Mucosa of gallbladder (tissue), 1 donor: ENCODE measurements around the gene IFIT5. TPM values are rescaled to one million over a fixed set of nuclear protein-coding genes. Genes with fewer than 3 reads are reported as not detected.
"Not testable (repeated sequence)": the region's sequence is repeated elsewhere in the genome, so short reads cannot be mapped to it uniquely, and the experiment has no call there.

Experiments used
- DNase-seq: peaks from one replicate; pipeline ENCODE4 v3.0.0-alpha.2; 2020; ENCODE audit warnings: low spot score
- total RNA-seq: library from RNA; stranded (reverse); gene quantifications from one replicate; pipeline ENCODE4 v1.2.1, GENCODE V29; 2021
- donor health status: DM: no; HTN: no; CAD: no.

IFIT5 gene
- total RNA-seq, 1 donor from 2014 or later: 14.7 TPM

- DNase-seq: no peak
Measured at GRCh38 chr10:89393898-89394297, 20.5 kb upstream of the IFIT5 start.

DNA sequence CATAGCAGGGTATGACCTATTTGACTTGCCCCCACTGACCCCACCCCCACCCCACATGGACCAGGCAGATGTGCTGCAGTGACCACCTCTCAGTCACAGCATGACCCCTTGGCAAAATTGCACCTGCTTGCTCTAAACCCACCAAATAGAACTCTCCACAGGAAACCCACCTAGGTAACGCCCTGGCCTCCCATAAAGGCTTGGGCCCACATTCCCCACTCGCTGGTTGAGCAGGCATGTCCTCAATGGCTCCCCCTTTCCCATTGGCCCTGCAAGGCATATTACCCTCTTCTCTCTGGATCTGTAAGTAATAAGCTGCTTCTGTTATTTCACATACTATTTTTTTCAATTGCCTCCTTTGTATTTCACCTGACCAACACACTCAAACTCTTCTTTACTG lies 19.2 kb upstream of the IFIT5 start:
- no peak for DNase-seq

DNA sequence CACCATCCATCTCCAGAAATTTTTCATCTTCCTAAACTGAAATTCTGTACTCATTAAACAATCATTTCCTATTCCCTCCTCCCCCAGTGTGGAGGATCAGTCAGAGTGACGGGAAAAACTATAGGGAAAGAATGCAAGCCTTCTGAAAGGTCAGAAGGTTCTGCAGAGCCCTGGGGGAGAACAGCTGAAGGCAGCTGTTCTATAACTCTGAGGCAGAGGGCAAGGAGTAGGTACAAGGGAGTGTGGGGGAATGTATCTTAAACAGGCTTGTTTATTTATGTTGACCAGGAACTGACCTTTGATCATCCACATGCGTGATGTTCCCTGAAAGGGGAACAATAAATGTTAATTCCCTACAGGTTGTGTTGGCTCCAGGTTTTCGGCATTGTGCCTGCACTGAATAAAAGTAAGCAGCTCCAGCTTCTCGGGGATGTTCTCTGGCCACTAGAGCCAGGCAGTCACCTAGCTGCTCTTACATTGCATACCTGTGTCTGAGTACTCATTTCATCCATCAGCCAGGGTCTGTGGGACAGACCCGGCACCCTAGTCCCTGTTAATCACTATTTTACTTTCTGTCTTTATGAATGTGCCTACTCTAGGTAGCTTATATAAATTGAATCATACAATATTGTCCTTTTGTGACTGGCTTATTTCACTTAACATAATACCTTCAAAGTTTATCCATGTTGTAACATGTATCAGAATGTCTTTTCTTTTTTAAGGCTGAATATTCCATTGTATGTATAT lies 16.2 kb upstream of the IFIT5 start:
- DNase-seq: no peak

DNA sequence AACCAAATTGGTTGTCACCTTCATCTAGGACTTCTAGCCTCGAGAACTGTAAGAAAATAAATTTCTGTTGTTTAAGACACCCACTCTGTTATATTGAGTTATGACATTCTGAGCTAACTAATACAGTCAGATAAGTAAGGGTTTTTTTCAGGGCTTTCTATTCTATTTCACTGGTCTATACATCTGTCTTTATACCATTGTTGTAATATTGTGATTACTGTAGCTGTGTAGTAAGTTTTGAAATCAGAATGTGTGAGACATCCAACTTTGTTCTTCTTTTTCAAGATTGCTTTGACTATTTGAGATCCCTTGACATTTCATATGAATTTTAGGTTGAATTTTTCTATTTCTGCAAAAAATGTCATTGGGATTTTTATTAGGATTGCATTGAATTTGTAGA lies 14.4 kb upstream of the IFIT5 start:
- DNase-seq: no peak

GRCh38 chr10:89403043-89403442 lies 11.3 kb upstream of the IFIT5 start:
- no peak for DNase-seq

- peak; percentile 40 for DNase-seq
Measured at GRCh38 chr10:89404104-89405047, 10.0 kb upstream of the IFIT5 start.

GRCh38 chr10:89406178-89406577 lies 8.2 kb upstream of the IFIT5 start:
- DNase-seq: not testable (repeated sequence)

GRCh38 chr10:89407792-89408191 lies 6.6 kb upstream of the IFIT5 start:
- not testable (repeated sequence) for DNase-seq

GRCh38 chr10:89409282-89409681 lies 5.1 kb upstream of the IFIT5 start:
- not testable (repeated sequence) for DNase-seq

GRCh38 chr10:89410551-89410950 lies 3.8 kb upstream of the IFIT5 start:
- DNase-seq: not testable (repeated sequence)

DNA sequence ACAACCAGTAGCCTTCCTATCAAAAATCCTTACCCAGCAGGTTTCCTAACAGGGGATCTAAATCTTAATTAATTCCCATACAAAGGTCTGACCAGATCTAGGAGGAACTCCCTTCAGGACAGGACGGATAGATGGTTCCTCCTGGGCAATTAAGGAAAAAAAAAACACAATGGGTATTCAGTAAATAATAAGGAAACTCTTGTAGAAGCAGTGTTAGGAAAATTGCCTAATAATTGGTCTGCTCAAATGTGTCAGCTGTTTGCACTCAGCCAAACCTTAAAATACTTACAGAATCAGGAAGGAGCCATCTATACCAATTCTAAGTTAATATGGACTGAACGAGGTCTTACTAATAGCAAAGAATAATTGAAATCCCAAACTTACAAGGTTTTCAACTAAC lies 3.2 kb upstream of the IFIT5 start:
- DNase-seq: not testable (repeated sequence)

DNA sequence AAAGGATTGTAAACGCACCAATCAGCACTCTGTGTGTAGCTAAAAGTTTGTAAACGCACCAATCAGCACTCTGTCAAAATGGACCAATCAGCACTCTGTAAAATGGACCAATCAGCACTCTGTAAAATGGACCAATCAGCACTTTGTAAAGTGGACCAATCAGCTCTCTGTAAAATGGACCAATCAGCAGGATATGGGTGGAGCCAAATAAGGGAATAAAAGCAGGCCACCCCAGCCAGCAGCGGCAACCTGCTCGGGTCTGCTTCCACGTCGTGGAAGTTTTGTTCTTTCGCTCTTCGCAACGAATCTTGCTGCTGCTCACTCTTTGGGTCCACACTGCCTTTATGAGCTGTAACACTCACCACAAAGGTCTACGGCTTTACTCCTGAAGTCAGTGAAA lies 2.1 kb upstream of the IFIT5 start:
- not testable (repeated sequence) for DNase-seq

DNA sequence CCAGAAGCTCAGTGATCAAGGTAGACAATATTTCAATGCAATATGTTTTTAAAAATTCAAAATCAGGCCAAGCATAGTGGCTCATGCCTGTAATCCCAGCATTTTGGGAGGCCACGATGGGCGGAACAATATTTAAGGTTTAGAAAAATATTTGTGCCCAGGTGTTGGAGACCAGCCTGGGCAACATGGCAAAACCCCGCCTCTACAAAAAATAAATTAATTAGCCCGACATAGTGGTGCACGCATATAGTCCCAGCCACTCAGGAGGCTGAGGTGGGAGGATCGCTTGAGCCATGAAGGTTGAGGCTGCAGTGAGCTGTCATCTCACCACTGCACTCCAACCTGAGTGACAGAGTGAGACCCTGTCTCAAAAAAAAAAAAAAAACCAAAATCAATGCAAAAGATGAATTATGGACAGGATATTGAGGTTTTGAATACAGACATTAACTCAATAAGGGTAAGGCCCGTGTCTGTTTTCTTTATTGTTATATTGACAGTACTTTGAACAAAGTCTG lies 913 bp upstream of the IFIT5 start:
- no peak for DNase-seq

DNA sequence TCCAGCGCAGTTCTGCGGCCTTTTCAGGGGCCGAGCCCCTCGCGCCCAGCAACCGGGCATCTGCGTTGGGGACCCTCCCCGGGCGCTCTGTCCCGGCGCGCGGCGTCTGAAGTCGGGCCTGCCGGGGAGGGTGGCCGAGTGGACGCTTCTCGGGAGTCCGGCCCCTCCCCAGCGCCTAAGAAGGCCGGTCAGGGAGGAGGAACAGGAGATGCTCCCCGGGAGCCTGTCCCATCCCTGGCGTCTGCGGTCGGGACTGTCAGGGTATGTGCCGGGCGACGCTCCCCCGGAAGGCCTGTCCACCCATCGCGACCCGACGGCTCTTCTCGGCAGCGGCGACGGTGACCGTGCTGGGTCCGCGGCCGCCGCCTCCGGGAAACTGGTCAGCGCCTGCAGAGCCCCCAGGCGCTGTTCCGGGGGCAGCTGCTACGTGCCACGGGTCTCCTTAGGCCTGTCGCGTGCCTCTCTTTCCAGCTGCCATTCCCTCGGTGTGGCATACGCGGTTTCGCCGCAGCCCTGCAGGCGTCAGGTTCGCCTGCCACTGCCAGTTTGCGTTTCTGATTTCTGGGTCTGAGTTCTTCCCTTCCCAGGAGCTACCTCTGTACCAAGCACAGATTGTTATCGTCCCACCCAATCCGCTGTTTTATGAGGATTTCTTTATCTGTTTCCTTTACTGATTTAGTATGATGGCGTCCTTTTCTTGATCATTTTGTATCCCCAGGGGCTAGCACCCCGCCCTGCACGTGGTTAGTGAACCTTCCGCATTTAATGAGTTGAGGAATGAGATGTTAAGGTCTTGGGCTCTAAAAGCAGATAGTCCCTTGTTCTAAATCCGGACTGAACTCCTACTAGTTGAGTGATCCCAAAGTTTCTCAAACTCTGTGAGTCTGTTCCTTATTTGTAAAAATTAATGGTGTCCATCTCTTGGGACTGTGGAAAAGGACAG lies 782 bp downstream of the IFIT5 start:
- peak; percentile 29 for DNase-seq

DNA sequence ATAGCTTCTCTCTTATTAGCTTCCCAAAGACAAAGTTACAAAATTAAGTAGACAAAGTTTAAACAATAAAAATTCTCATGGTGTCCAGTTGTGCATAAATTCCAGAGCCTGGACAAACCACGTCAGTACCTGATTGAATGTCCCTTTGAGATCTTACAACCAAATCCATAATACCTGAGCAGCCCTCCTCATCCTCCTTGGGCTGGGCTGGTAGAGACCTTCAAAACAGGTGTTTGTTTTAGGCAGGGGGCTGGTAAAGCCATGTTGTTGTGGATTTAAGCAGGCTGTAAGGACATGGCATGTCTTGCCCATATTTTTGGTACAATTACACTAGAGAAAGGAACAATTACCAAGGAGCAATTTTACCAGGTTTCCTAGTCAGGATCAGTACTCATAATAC lies 2.1 kb downstream of the IFIT5 start:
- DNase-seq: no peak

- no peak for DNase-seq
Measured at GRCh38 chr10:89419548-89419947, 5.2 kb downstream of the IFIT5 start.

DNA sequence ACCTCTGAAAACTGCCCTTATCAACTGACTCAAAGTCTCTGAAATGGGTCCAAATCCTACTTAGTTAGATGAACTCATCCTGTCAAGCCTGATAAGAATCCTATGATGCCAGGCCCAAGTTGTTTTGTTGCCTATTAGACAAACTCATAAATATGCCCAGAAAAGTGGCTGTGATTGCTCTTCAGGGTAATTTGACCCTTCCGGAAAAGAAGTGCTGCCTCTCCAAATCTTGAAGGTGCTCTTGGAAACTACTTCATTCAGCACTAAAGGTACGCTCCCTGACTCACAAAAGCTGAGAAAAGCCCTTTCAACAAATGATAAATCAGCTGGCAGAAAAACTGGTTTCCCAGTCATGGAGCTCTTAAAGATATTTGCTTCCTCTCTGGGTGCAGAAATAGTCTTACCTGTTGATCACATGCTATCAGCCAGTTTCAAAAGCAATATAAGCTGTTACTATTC lies 6.7 kb downstream of the IFIT5 start:
- DNase-seq: no peak

DNA sequence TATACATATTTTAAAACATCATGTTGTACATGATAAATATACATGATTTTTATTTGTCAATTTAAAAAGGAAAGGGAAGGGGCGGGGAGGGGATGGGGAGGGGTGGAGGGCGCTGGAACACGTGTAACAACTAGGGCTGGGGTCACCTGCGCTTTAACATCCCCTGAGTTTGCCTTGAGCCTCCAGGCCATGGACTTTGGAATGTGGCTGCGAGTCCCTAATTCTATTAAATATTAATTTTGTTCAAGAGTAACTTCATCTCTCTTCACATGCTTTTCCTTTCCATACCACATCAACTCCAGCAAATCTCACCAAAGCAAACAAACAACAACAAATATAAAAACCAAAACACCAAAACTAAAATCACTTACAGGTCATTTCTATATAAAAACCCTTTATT lies 10.6 kb downstream of the IFIT5 start:
- DNase-seq: peak; percentile 33

DNA sequence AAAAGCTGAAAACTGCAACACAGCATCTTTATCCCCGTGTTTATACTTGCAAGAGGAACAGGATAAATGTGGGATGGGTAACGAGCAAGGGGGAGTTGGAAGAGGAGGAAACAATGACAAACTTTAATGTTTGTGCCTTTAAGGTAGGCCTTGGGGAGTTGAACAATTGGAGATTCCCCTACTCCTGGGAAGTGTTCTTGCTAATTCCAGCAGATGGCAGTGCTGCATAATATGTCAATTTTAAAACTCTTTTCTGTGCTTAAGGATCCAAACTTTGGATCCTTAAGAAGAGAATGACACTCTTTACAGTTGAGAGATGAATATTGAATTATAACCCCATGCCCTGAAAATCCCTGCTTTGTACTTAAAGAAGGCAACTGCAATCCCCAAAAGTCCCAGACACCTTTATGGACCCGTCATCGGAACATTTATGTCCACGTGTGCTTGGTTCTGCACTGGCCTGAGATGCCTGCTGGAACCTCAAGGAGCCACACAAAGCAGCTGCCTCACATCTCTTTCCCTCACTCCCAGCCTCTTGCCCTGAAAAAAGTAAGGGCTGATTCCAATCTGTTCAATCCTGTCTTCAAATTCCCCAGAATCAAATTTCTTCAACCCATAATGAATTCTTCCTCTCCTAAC lies 12.0 kb downstream of the IFIT5 start:
- DNase-seq: peak; percentile 22

DNA sequence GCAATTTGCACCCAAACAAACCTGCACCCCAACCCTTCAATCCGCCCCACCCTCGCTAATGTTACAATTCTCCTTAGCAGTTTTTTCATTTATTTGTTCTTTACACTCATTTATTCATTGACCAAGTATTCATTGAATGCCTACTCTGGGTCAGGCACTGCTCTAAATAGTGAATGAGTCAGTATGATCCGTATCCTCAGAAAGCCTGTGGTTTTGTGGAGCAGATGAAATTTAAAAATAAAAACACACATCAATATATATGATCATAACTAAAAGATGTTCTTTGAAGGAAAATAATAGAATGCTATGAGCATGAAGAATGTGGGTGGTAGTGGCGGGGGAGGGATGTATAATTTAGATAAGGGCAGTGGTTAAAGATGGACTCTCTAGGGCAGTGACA lies 13.3 kb downstream of the IFIT5 start:
- DNase-seq: no peak

DNA sequence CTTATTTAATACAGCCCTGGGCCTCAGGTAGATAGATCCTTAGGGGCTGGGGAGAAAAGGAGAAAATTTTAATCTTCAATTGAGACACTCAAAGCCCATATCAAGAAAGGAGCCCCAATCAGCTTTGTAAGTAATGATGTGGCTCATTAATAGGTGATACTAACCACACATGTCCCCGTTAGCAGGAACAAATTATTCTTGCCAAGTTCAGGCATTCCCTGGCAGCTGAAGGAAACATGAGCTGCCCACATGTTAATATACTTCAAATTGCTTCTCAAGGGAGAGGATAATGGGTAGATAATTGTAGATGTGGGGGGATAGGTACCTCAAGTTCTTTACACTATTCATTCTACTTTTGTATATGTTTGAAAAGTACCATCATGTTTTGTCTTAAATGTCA lies 14.5 kb downstream of the IFIT5 start:
- no peak for DNase-seq
